Measurements from ENCODE around the gene PAF1. TPM values are rescaled to one million over a fixed set of nuclear protein-coding genes. Genes with fewer than 3 reads are reported as not detected.
A peak's percentile ranks its signal among the peaks of the same experiment; 100 is the strongest.

PAF1 gene
- total and polyA plus RNA-seq, 2 of the 13 experiments (the other 11 are each of a cell fraction or from before 2014, with no cell fraction given), result 30.2 to 31.1 TPM

DNA sequence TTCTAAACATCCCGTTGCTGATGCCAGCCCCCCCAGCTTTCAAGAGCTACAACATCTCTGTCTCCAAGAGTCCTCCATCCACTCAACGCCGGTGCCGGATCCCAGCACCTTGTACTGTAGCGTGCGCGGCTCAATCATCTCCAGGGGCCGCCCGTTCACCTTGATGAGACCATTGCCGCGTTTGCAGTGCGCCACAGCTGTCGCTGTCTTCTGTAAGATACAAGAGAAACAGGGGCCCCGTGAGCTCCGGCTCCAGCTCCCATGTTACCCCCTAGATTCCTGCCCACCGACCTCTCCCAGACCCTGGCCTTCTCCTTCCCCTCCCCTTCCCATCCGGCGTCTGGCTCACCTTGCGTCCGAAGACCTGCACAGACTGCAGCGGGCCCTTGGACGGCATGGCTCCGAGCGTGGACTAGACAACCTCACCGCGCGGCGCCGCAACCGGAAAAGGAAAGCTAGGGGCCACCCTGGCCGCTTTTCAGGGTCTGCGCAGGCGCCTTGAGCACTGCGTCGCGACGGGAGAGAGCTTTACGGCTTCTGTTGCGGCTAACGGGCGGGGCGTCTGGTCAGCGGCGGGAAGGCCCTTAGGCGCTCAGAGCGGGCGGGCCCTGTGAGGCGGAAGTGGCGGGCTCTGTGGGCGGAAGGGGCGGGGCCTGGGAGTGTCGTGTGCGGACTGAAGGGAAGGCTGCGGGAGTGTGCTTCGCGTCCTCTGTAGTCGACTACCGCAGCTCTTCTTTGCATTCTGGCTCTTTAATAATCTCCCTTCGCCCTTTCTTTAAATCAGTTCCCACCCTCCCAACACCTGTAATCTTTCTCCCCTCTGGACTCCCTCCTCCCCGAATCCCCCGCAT lies 44.8 kb upstream of the PAF1 start, which contains the start of gene RPS16 (continued):
- no peak for TF ChIP-seq ZMYM2 (CRISPR knock-in tag; IDR thresholded peaks at IDR 0.05)
- TF ChIP-seq, protein P1, sequence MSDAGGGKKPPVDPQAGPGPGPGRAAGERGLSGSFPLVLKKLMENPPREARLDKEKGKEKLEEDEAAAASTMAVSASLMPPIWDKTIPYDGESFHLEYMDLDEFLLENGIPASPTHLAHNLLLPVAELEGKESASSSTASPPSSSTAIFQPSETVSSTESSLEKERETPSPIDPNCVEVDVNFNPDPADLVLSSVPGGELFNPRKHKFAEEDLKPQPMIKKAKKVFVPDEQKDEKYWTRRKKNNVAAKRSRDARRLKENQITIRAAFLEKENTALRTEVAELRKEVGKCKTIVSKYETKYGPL (CRISPR knock-in tag; IDR thresholded peaks at IDR 0.05), result no peak
- no peak for TF ChIP-seq NPAS2 (CRISPR knock-in tag; IDR thresholded peaks at IDR 0.05; ENCODE audit: borderline replicate concordance)
- TF ChIP-seq, protein P2, sequence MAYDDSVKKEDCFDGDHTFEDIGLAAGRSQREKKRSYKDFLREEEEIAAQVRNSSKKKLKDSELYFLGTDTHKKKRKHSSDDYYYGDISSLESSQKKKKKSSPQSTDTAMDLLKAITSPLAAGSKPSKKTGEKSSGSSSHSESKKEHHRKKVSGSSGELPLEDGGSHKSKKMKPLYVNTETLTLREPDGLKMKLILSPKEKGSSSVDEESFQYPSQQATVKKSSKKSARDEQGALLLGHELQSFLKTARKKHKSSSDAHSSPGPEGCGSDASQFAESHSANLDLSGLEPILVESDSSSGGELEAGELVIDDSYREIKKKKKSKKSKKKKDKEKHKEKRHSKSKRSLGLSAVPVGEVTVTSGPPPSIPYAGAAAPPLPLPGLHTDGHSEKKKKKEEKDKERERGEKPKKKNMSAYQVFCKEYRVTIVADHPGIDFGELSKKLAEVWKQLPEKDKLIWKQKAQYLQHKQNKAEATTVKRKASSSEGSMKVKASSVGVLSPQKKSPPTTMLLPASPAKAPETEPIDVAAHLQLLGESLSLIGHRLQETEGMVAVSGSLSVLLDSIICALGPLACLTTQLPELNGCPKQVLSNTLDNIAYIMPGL (CRISPR knock-in tag; IDR thresholded peaks at IDR 0.05; ENCODE audit: borderline replicate concordance in 1 of 2, low read depth in 1 of 2), result peak; percentile 70 to 95; a peak in 3 of 4 replicates
- no peak for TF ChIP-seq ZNF432 (CRISPR knock-in tag; IDR thresholded peaks at IDR 0.05; ENCODE audit: borderline replicate concordance)
- TF ChIP-seq AHR (CRISPR knock-in tag; IDR thresholded peaks at IDR 0.05), result peak; percentile 96; the same call in 1 of the 2 replicates
- TF ChIP-seq SPEN (CRISPR knock-in tag; IDR thresholded peaks at IDR 0.05; ENCODE audit: low read depth), result peak; percentile 99
- TF ChIP-seq AKAP8 (CRISPR knock-in tag; IDR thresholded peaks at IDR 0.05), result no peak; the same call in 1 of the 2 replicates
- TF ChIP-seq, protein P3, sequence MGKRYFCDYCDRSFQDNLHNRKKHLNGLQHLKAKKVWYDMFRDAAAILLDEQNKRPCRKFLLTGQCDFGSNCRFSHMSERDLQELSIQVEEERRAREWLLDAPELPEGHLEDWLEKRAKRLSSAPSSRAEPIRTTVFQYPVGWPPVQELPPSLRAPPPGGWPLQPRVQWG (CRISPR knock-in tag; IDR thresholded peaks at IDR 0.05; ENCODE audit: borderline replicate concordance, low read depth), result no peak
- TF ChIP-seq, protein P4, sequence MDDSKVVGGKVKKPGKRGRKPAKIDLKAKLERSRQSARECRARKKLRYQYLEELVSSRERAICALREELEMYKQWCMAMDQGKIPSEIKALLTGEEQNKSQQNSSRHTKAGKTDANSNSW (CRISPR knock-in tag; IDR thresholded peaks at IDR 0.05; ENCODE audit: borderline replicate concordance), result no peak; the same call in 1 of the 2 replicates
- TF ChIP-seq ZFP90 (CRISPR knock-in tag; IDR thresholded peaks at IDR 0.05; ENCODE audit: borderline replicate concordance), result peak; percentile 74; the same call in 1 of the 2 replicates
- TF ChIP-seq, protein P5, sequence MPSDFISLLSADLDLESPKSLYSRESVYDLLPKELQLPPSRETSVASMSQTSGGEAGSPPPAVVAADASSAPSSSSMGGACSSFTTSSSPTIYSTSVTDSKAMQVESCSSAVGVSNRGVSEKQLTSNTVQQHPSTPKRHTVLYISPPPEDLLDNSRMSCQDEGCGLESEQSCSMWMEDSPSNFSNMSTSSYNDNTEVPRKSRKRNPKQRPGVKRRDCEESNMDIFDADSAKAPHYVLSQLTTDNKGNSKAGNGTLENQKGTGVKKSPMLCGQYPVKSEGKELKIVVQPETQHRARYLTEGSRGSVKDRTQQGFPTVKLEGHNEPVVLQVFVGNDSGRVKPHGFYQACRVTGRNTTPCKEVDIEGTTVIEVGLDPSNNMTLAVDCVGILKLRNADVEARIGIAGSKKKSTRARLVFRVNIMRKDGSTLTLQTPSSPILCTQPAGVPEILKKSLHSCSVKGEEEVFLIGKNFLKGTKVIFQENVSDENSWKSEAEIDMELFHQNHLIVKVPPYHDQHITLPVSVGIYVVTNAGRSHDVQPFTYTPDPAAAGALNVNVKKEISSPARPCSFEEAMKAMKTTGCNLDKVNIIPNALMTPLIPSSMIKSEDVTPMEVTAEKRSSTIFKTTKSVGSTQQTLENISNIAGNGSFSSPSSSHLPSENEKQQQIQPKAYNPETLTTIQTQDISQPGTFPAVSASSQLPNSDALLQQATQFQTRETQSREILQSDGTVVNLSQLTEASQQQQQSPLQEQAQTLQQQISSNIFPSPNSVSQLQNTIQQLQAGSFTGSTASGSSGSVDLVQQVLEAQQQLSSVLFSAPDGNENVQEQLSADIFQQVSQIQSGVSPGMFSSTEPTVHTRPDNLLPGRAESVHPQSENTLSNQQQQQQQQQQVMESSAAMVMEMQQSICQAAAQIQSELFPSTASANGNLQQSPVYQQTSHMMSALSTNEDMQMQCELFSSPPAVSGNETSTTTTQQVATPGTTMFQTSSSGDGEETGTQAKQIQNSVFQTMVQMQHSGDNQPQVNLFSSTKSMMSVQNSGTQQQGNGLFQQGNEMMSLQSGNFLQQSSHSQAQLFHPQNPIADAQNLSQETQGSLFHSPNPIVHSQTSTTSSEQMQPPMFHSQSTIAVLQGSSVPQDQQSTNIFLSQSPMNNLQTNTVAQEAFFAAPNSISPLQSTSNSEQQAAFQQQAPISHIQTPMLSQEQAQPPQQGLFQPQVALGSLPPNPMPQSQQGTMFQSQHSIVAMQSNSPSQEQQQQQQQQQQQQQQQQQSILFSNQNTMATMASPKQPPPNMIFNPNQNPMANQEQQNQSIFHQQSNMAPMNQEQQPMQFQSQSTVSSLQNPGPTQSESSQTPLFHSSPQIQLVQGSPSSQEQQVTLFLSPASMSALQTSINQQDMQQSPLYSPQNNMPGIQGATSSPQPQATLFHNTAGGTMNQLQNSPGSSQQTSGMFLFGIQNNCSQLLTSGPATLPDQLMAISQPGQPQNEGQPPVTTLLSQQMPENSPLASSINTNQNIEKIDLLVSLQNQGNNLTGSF (CRISPR knock-in tag; IDR thresholded peaks at IDR 0.05), result no peak
- no peak for TF ChIP-seq IRX3 (CRISPR knock-in tag; IDR thresholded peaks at IDR 0.05; ENCODE audit: borderline replicate concordance, low read depth)
- TF ChIP-seq, protein P6, sequence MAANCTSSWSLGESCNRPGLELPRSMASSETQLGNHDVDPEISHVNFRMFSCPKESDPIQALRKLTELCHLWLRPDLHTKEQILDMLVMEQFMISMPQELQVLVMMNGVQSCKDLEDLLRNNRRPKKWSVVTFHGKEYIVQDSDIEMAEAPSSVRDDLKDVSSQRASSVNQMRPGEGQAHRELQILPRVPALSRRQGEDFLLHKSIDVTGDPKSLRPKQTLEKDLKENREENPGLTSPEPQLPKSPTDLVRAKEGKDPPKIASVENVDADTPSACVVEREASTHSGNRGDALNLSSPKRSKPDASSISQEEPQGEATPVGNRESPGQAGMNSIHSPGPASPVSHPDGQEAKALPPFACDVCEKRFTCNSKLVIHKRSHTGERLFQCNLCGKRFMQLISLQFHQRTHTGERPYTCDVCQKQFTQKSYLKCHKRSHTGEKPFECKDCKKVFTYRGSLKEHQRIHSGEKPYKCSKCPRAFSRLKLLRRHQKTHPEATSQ (CRISPR knock-in tag; IDR thresholded peaks at IDR 0.05; ENCODE audit: borderline replicate concordance), result no peak
- peak; percentile 64; the same call in 1 of the 2 replicates for TF ChIP-seq NFKB2 (CRISPR knock-in tag; IDR thresholded peaks at IDR 0.05; ENCODE audit: borderline replicate concordance)

All from HepG2 (cell line).